K562 (cell line): ENCODE results near the gene PLEKHN1. TPM values are rescaled to one million over a fixed set of nuclear protein-coding genes. Genes with fewer than 3 reads are reported as not detected.

Experiments
- BRCA1 ChIP-seq, 2 experiments: fragments of 450-650 bp in 1 of 2; sonication (generic) in 1 of 2; formaldehyde crosslinking in 1 of 2; IDR thresholded peaks; 2 replicates each; pipeline versions ENCODE4 v1.5.0 to v1.6.1; 2017 to 2020; ENCODE audit warnings: mild to moderate bottlenecking in 1 of 2, missing genetic modification reagents in 1 of 2
- FIP1L1 ChIP-seq: fragments of 200-400 bp; formaldehyde crosslinking; IDR thresholded peaks from 2 replicates; pipeline ENCODE4 v1.6.1; 2018; ENCODE audit warnings: mild to moderate bottlenecking, low read depth, low read length; ENCODE audit not compliant: poor library complexity, severe bottlenecking
- HNRNPH1 ChIP-seq: fragments of 200-400 bp; formaldehyde crosslinking; optimal IDR thresholded peaks from 2 replicates; pipeline ENCODE3; 2017; ENCODE audit warnings: low read depth, mild to moderate bottlenecking, low read length, moderate library complexity
- HOXB6 ChIP-seq: fragments of 250-450 bp; sonication (Bioruptor Pico); IDR thresholded peaks from 2 replicates; pipeline ENCODE4 v1.5.1; 2022; ENCODE audit warnings: mild to moderate bottlenecking, borderline replicate concordance
- MXI1 ChIP-seq: IDR thresholded peaks from 2 replicates; pipeline ENCODE4 v1.6.1; 2011; ENCODE audit warnings: low read depth, mild to moderate bottlenecking, improper control_type of control experiment, low read length
- NR1H2 ChIP-seq: sonication (generic); formaldehyde crosslinking; IDR thresholded peaks from 2 replicates; pipeline ENCODE4 v1.4.0; 2020; ENCODE audit warnings: mild to moderate bottlenecking, missing genetic modification reagents
- RAD51 ChIP-seq: fragments of 450-650 bp; IDR thresholded peaks from 2 replicates; pipeline ENCODE4 v1.7.1; 2016; ENCODE audit warnings: low read depth, mild to moderate bottlenecking, borderline replicate concordance
- RUNX1 ChIP-seq: sonication (generic); IDR thresholded peaks from 2 replicates; pipeline ENCODE4 v1.6.1; 2016; ENCODE audit warnings: antibody characterized with exemption, low read depth
- TEAD1 ChIP-seq, 2 experiments: fragments of 450-650 bp in 1 of 2; sonication (generic) in 1 of 2; formaldehyde crosslinking; IDR thresholded peaks; 2 replicates each; pipeline versions ENCODE4 v1.4.0 to v1.8.0; 2020 to 2022; ENCODE audit warnings: mild to moderate bottlenecking in 2 of 2, missing genetic modification reagents in 1 of 2
- XRCC3 ChIP-seq: fragments of 450-650 bp; IDR thresholded peaks from 2 replicates; pipeline ENCODE4 v1.6.1; 2017; ENCODE audit warnings: mild to moderate bottlenecking, moderate library complexity
- ZNF263 ChIP-seq: sonication (generic); formaldehyde crosslinking; IDR thresholded peaks from 2 replicates; pipeline ENCODE4 v1.8.0; 2022; ENCODE audit warnings: mild to moderate bottlenecking, missing genetic modification reagents, borderline replicate concordance
- ZNF316 ChIP-seq: fragments of 450-650 bp; IDR thresholded peaks from 2 replicates; pipeline ENCODE4 v1.6.1; 2016
- ZNF57 ChIP-seq: fragments of 450-650 bp; formaldehyde crosslinking; IDR thresholded peaks from 2 replicates; pipeline ENCODE4 v1.4.0; 2020; ENCODE audit warnings: mild to moderate bottlenecking, moderate library complexity
- polyA plus RNA-seq, 8 experiments: library from polyadenylated mRNA; depleted of rRNA in 4 of 8; stranded (reverse) in 5 of 8; unstranded in 3 of 8; fragments of >200 nt; fragmentation: Nextera tagmentation in 2 of 8; fragmentation: Illumina TruSeq in 1 of 8; extraction: Ambion mirVana in 2 of 8; extraction: Trizol in 1 of 8; gene quantifications; 2 replicates each; pipeline versions ENCODE4 v1.2.1 to v1.2.3, GENCODE V29; 2011 to 2014; ENCODE audit warnings: inconsistent platforms in 1 of 8, missing spikeins in 1 of 8
- total RNA-seq, 7 experiments: library from RNA; depleted of rRNA in 6 of 7; stranded (reverse); fragments of >200 nt in 6 of 7; fragmentation: Illumina TruSeq in 2 of 7; extraction: Trizol in 2 of 7; gene quantifications; 2 replicates each; pipeline versions ENCODE4 v1.2.1 to v1.2.3, GENCODE V29; 2011 to 2021; ENCODE audit warnings: low replicate concordance in 1 of 7
- TF ChIP-seq, protein P1 (sequence below): sonication (generic); formaldehyde crosslinking; IDR thresholded peaks from 2 replicates; pipeline ENCODE4 v1.8.1; 2023; ENCODE audit warnings: mild to moderate bottlenecking, missing genetic modification reagents
- TF ChIP-seq, protein P2 (sequence below), 2 experiments: IDR thresholded peaks; 2 replicates each; pipeline ENCODE4 v1.6.1; 2012; ENCODE audit warnings: improper control_type of control experiment in 2 of 2, low read depth in 2 of 2, low read length in 2 of 2, borderline replicate concordance in 1 of 2
- TF ChIP-seq, protein P3 (sequence below): fragments of 250-450 bp; sonication (Bioruptor Pico); IDR thresholded peaks from 2 replicates; pipeline ENCODE4 v1.5.0; 2020; ENCODE audit warnings: mild to moderate bottlenecking
- TF ChIP-seq, protein P4 (sequence below): fragments of 250-450 bp; sonication (Bioruptor Pico); IDR thresholded peaks from 2 replicates; pipeline ENCODE4 v1.8.0; 2022; ENCODE audit warnings: inconsistent platforms
- TF ChIP-seq, protein P5 (sequence below): sonication (generic); formaldehyde crosslinking; IDR thresholded peaks from 2 replicates; pipeline ENCODE4 v1.5.0; 2020; ENCODE audit warnings: missing genetic modification reagents

The PLEKHN1 gene
- total and polyA plus RNA-seq, 9 of the 15 experiments (the other 6 are each of a cell fraction or from before 2014, with no cell fraction given) = 0.07 to 1.5 (median 0.13) TPM; not detected in 2

DNA sequence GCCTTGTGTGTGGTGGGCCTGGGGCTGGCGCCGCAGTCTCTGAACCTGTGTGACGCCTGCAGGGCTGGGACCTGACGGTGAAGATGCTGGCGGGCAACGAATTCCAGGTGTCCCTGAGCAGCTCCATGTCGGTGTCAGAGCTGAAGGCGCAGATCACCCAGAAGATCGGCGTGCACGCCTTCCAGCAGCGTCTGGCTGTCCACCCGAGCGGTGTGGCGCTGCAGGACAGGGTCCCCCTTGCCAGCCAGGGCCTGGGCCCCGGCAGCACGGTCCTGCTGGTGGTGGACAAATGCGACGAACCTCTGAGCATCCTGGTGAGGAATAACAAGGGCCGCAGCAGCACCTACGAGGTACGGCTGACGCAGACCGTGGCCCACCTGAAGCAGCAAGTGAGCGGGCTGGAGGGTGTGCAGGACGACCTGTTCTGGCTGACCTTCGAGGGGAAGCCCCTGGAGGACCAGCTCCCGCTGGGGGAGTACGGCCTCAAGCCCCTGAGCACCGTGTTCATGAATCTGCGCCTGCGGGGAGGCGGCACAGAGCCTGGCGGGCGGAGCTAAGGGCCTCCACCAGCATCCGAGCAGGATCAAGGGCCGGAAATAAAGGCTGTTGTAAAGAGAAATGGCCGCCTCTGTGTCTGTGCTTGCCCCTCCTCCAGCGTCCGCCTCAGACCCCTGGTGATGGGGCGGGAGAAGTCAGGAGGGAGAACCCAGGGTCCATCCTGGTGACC lies 47.8 kb downstream of the PLEKHN1 start (continued):
- TF ChIP-seq, protein P1, sequence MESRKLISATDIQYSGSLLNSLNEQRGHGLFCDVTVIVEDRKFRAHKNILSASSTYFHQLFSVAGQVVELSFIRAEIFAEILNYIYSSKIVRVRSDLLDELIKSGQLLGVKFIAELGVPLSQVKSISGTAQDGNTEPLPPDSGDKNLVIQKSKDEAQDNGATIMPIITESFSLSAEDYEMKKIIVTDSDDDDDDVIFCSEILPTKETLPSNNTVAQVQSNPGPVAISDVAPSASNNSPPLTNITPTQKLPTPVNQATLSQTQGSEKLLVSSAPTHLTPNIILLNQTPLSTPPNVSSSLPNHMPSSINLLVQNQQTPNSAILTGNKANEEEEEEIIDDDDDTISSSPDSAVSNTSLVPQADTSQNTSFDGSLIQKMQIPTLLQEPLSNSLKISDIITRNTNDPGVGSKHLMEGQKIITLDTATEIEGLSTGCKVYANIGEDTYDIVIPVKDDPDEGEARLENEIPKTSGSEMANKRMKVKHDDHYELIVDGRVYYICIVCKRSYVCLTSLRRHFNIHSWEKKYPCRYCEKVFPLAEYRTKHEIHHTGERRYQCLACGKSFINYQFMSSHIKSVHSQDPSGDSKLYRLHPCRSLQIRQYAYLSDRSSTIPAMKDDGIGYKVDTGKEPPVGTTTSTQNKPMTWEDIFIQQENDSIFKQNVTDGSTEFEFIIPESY = 0 out of 2 replicates have a peak, but pooled peaks have one; percentile 26
- peak; percentile 24 for TF ChIP-seq FIP1L1
- TF ChIP-seq NR1H2 = no peak
- TF ChIP-seq, protein P2, sequence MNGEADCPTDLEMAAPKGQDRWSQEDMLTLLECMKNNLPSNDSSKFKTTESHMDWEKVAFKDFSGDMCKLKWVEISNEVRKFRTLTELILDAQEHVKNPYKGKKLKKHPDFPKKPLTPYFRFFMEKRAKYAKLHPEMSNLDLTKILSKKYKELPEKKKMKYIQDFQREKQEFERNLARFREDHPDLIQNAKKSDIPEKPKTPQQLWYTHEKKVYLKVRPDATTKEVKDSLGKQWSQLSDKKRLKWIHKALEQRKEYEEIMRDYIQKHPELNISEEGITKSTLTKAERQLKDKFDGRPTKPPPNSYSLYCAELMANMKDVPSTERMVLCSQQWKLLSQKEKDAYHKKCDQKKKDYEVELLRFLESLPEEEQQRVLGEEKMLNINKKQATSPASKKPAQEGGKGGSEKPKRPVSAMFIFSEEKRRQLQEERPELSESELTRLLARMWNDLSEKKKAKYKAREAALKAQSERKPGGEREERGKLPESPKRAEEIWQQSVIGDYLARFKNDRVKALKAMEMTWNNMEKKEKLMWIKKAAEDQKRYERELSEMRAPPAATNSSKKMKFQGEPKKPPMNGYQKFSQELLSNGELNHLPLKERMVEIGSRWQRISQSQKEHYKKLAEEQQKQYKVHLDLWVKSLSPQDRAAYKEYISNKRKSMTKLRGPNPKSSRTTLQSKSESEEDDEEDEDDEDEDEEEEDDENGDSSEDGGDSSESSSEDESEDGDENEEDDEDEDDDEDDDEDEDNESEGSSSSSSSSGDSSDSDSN (IDR thresholded peaks at IDR 0.05; ENCODE audit: borderline replicate concordance in 1 of 2, low read depth in 2 of 2, low read length in 2 of 2) = no peak
- TF ChIP-seq, protein P3, sequence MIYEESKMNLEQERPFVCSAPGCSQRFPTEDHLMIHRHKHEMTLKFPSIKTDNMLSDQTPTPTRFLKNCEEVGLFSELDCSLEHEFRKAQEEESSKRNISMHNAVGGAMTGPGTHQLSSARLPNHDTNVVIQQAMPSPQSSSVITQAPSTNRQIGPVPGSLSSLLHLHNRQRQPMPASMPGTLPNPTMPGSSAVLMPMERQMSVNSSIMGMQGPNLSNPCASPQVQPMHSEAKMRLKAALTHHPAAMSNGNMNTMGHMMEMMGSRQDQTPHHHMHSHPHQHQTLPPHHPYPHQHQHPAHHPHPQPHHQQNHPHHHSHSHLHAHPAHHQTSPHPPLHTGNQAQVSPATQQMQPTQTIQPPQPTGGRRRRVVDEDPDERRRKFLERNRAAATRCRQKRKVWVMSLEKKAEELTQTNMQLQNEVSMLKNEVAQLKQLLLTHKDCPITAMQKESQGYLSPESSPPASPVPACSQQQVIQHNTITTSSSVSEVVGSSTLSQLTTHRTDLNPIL (CRISPR knock-in tag) = no peak
- TF ChIP-seq TEAD1 (CRISPR knock-in tag; IDR thresholded peaks at IDR 0.05) = no peak
- TF ChIP-seq HNRNPH1 = no peak
- no peak for TF ChIP-seq XRCC3
- no peak for TF ChIP-seq HOXB6 (CRISPR knock-in tag)
- TF ChIP-seq ZNF57 (CRISPR knock-in tag) = peak; percentile 64; the same call in 1 of the 2 replicates
- no peak for TF ChIP-seq MXI1
- no peak for TF ChIP-seq BRCA1 (IDR thresholded peaks at IDR 0.05)
- TF ChIP-seq BRCA1 (CRISPR knock-in tag; IDR thresholded peaks at IDR 0.05) = no peak
- TF ChIP-seq ZNF316 = peak; percentile 51; the same call in 1 of the 2 replicates
- TF ChIP-seq, protein P4, sequence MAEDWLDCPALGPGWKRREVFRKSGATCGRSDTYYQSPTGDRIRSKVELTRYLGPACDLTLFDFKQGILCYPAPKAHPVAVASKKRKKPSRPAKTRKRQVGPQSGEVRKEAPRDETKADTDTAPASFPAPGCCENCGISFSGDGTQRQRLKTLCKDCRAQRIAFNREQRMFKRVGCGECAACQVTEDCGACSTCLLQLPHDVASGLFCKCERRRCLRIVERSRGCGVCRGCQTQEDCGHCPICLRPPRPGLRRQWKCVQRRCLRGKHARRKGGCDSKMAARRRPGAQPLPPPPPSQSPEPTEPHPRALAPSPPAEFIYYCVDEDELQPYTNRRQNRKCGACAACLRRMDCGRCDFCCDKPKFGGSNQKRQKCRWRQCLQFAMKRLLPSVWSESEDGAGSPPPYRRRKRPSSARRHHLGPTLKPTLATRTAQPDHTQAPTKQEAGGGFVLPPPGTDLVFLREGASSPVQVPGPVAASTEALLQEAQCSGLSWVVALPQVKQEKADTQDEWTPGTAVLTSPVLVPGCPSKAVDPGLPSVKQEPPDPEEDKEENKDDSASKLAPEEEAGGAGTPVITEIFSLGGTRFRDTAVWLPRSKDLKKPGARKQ (CRISPR knock-in tag) = peak; percentile 43; the same call in 1 of the 2 replicates
- TF ChIP-seq ZNF263 (CRISPR knock-in tag) = peak; percentile 54
- TF ChIP-seq RUNX1 = no peak
- TF ChIP-seq, protein P5, sequence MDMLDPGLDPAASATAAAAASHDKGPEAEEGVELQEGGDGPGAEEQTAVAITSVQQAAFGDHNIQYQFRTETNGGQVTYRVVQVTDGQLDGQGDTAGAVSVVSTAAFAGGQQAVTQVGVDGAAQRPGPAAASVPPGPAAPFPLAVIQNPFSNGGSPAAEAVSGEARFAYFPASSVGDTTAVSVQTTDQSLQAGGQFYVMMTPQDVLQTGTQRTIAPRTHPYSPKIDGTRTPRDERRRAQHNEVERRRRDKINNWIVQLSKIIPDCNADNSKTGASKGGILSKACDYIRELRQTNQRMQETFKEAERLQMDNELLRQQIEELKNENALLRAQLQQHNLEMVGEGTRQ (CRISPR knock-in tag) = 0 out of 2 replicates have a peak, but pooled peaks have one; percentile 1
- no peak for TF ChIP-seq RAD51
